Uterus (tissue), 4 donors: Measurements from ENCODE around the gene SLC25A1. TPM values are rescaled to one million over a fixed set of nuclear protein-coding genes. Genes with fewer than 3 reads are reported as not detected.
"Not testable (repeated sequence)": the region's sequence is repeated elsewhere in the genome, so short reads cannot be mapped to it uniquely, and the experiment has no call there.

Experiments used
- DNase-seq, 2 donors: peaks; one replicate each; pipeline ENCODE4 v3.0.0-alpha.2; 2019 to 2020
- H3K27ac ChIP-seq, 2 donors: fragments of 200-600 bp; sonication (generic); 1 replicate in 1 of 2; 2 replicates in 1 of 2; pipeline ENCODE4 v1.5.1; 2016 to 2018
- H3K27me3 ChIP-seq, 2 donors: fragments of 200-600 bp; sonication (generic); one replicate each; pipeline ENCODE4 v1.5.1; 2018 to 2019; ENCODE audit warnings: control low read depth in 1 of 2
- H3K36me3 ChIP-seq, 2 donors: fragments of 200-600 bp; sonication (generic); one replicate each; pipeline ENCODE4 v1.5.1; 2019; ENCODE audit warnings: control low read depth in 1 of 2
- H3K4me1 ChIP-seq, 2 donors: fragments of 200-600 bp; sonication (generic); one replicate each; pipeline ENCODE4 v1.5.1; 2018 to 2019; ENCODE audit warnings: control low read depth in 1 of 2
- H3K4me3 ChIP-seq, 2 donors: fragments of 200-600 bp; sonication (generic); 1 replicate in 1 of 2; 2 replicates in 1 of 2; pipeline ENCODE4 v1.5.1; 2018 to 2019; ENCODE audit warnings: mild to moderate bottlenecking in 1 of 2
- H3K9me3 ChIP-seq, 2 donors: fragments of 200-600 bp; sonication (generic); one replicate each; pipeline ENCODE4 v1.5.1; 2019; ENCODE audit warnings: control low read depth in 1 of 2
- CTCF ChIP-seq, 4 experiments: fragments of 200-600 bp in 2 of 4; fragments of 450-650 bp in 2 of 4; sonication (generic) in 2 of 4; IDR thresholded peaks; one replicate each; pipeline ENCODE4 v1.5.1; 2016 to 2019; ENCODE audit warnings: antibody characterized with exemption in 4 of 4, mild to moderate bottlenecking in 2 of 4, moderate library complexity in 1 of 4
- POLR2A ChIP-seq, 2 donors: fragments of 450-650 bp; IDR thresholded peaks; one replicate each; pipeline ENCODE4 v1.6.1; 2016; ENCODE audit warnings: antibody characterized with exemption in 2 of 2, mild to moderate bottlenecking in 1 of 2, moderate library complexity in 1 of 2
- intact Hi-C: fragments of 100-400 bp; cut with DNase I; formaldehyde crosslinking; loops from one replicate; pipeline ENCODE4 v1.15.1; 2023; ENCODE audit warnings: low total_unique reads
- total RNA-seq, 4 donors: library from RNA; depleted of rRNA in 3 of 4; stranded (reverse); fragments of >200 nt in 3 of 4; gene quantifications; one replicate each; pipeline versions ENCODE4 v1.1.0 to v1.2.4, GENCODE V29; 2014 to 2023
- donor health status: DM: yes; HTN: yes; CAD: no.

The SLC25A1 gene
- total RNA-seq, 4 donors from 2014 or later = 4.7 to 42.7 (median 27.3) TPM

GRCh38 chr22:19167106-19167869 is 11.2 kb downstream of the SLC25A1 start:
- intact Hi-C loops = no loop called here
- TF ChIP-seq CTCF (IDR thresholded peaks at IDR 0.05) = no peak
- TF ChIP-seq POLR2A (IDR thresholded peaks at IDR 0.05) = no peak
- H3K27ac ChIP-seq = no peak overlapping the region
- no peaks in the 10 kb centered on the region for H3K9me3 ChIP-seq
- H3K4me3 ChIP-seq = no peak overlapping the region
- peaks cover 0 to 23% of the 10 kb centered on the region in 2 donors for H3K27me3 ChIP-seq
- no peak for DNase-seq
- H3K36me3 ChIP-seq = no peaks in the 10 kb centered on the region
- H3K4me1 ChIP-seq = peaks cover 0 to 6% of the 10 kb centered on the region in 2 donors

GRCh38 chr22:19166421-19166820 is 12.1 kb downstream of the SLC25A1 start:
- no peak for TF ChIP-seq CTCF (IDR thresholded peaks at IDR 0.05)
- intact Hi-C loops = no loop called here
- H3K27me3 ChIP-seq = peaks cover 0 to 23% of the 10 kb centered on the region in 2 donors
- no peak overlapping the region for H3K4me3 ChIP-seq
- H3K36me3 ChIP-seq = no peaks in the 10 kb centered on the region
- peaks cover 0 to 5% of the 10 kb centered on the region in 2 donors for H3K4me1 ChIP-seq
- H3K9me3 ChIP-seq = no peaks in the 10 kb centered on the region
- DNase-seq = no peak
- no peak overlapping the region for H3K27ac ChIP-seq

- no peaks in the 10 kb centered on the region for H3K9me3 ChIP-seq
- no peaks in the 10 kb centered on the region for H3K36me3 ChIP-seq
- no peak overlapping the region for H3K27ac ChIP-seq
- no peak for TF ChIP-seq POLR2A (IDR thresholded peaks at IDR 0.05)
- TF ChIP-seq CTCF (IDR thresholded peaks at IDR 0.05) = no peak
- intact Hi-C loops = no loop called here
- peaks cover 0 to 4% of the 10 kb centered on the region in 2 donors for H3K4me1 ChIP-seq
- peaks cover 0 to 20% of the 10 kb centered on the region in 2 donors for H3K27me3 ChIP-seq
- H3K4me3 ChIP-seq = no peak overlapping the region
- DNase-seq = no peak
Measured at GRCh38 chr22:19164425-19164824, 14.1 kb downstream of the SLC25A1 start.

GRCh38 chr22:19158649-19159048 is 19.9 kb downstream of the SLC25A1 start:
- H3K36me3 ChIP-seq, H3K27ac ChIP-seq, DNase-seq, H3K4me3 ChIP-seq, H3K27me3 ChIP-seq, H3K9me3 ChIP-seq, H3K4me1 ChIP-seq, intact Hi-C loops: not testable (repeated sequence)

- peaks cover 0 to 10% of the 10 kb centered on the region in 2 donors for H3K27me3 ChIP-seq
- H3K27ac ChIP-seq, H3K4me3 ChIP-seq, H3K9me3 ChIP-seq, intact Hi-C loops, H3K4me1 ChIP-seq, DNase-seq, H3K36me3 ChIP-seq: not testable (repeated sequence)
Measured at GRCh38 chr22:19156109-19156508, 22.4 kb downstream of the SLC25A1 start.

GRCh38 chr22:19152942-19153883 is 25.3 kb downstream of the SLC25A1 start:
- no peak for TF ChIP-seq CTCF (IDR thresholded peaks at IDR 0.05)
- no peak for TF ChIP-seq POLR2A (IDR thresholded peaks at IDR 0.05)
- intact Hi-C loops = no loop called here
- H3K4me1 ChIP-seq = no peaks in the 10 kb centered on the region
- no peaks in the 10 kb centered on the region for H3K9me3 ChIP-seq
- peaks cover 5 to 26% of the 10 kb centered on the region in 2 donors for H3K27me3 ChIP-seq
- H3K4me3 ChIP-seq = no peak overlapping the region
- no peaks in the 10 kb centered on the region for H3K36me3 ChIP-seq
- no peak for DNase-seq
- H3K27ac ChIP-seq = no peak overlapping the region
